Fibroblast of mammary gland (primary cell): ENCODE measurements around the gene FIP1L1.
"Not testable (repeated sequence)": the region's sequence is repeated elsewhere in the genome, so short reads cannot be mapped to it uniquely, and the experiment has no call there.

Experiments
- DNase-seq: peaks from one replicate; pipeline ENCODE4 v3.0.0-alpha.2; 2010; ENCODE audit warnings: low read depth
- H3K4me3 ChIP-seq: 2 replicates; pipeline ENCODE4 v1.5.1; 2011; ENCODE audit warnings: low read depth, mild to moderate bottlenecking, low read length, moderate library complexity; ENCODE audit not compliant: control insufficient read depth
- TF ChIP-seq, protein P1 (sequence below): conservative IDR thresholded peaks from 2 replicates; pipeline ENCODE4 v1.5.1; 2011; ENCODE audit warnings: low read depth, low read length, inconsistent platforms; ENCODE audit not compliant: control insufficient read depth, insufficient read depth

FIP1L1 gene

DNA sequence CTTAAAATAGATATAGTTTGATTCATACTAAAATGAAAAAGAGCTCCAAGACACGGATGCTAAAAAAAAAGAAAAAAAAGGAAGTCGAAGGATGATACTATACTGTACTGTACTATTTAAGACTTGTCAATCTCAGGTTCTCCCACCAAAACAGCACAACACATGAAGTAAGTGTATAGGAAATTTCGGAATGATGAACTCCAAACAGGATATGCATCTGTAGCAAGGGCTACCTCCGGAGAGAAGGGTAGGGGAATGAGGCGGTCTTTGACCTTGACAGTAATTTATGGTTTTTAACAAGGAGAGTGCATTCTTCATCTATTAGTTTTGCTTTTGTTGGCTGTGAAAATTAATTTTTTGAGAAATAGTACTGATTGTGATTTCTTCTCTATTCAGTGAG lies 541 bp upstream of the FIP1L1 start:
- DNase-seq: peak; percentile 20
- TF ChIP-seq, protein P1, sequence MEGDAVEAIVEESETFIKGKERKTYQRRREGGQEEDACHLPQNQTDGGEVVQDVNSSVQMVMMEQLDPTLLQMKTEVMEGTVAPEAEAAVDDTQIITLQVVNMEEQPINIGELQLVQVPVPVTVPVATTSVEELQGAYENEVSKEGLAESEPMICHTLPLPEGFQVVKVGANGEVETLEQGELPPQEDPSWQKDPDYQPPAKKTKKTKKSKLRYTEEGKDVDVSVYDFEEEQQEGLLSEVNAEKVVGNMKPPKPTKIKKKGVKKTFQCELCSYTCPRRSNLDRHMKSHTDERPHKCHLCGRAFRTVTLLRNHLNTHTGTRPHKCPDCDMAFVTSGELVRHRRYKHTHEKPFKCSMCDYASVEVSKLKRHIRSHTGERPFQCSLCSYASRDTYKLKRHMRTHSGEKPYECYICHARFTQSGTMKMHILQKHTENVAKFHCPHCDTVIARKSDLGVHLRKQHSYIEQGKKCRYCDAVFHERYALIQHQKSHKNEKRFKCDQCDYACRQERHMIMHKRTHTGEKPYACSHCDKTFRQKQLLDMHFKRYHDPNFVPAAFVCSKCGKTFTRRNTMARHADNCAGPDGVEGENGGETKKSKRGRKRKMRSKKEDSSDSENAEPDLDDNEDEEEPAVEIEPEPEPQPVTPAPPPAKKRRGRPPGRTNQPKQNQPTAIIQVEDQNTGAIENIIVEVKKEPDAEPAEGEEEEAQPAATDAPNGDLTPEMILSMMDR: no peak
- H3K4me3 ChIP-seq: peak overlapping the region; percentile 79

DNA sequence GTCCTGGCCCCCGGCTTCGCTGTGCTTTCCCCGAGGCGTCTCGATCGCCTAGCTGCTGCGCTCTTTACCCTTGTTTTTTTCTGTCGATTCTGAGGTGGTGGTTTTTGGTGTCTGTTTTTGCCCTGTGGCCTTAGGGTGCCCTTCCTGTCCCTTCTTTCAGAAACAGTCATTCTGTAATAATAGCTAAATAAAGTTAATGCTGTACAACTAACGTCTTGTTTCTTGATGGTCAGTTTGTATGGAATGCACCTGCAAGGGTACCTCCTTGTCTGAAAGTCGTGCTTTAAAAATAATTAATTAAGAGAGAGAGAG lies 686 bp downstream of the FIP1L1 start:
- H3K4me3 ChIP-seq: peak overlapping the region; percentile 79
- TF ChIP-seq, protein P1: no peak
- no peak for DNase-seq

DNA sequence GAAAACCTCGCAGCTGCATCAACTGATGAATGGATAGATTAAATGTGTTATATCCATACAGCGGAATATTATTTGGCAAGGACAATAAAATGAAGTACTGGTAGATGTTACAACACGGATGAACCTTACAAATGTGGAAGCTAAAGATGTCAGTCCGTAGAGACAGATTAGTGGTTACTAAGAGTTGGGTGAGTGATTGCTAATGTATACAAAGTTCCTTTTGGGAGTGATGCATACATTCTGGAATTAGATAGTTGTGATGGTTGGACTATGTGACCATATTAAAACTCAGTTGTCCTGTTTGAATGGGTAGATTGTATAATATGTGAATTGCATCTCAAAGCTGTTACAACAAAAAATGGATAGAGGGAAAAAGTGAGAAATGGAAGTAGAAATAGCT lies 2.8 kb downstream of the FIP1L1 start:
- H3K4me3 ChIP-seq: no peak overlapping the region
- peak; percentile 31 for DNase-seq
- TF ChIP-seq, protein P1: no peak

DNA sequence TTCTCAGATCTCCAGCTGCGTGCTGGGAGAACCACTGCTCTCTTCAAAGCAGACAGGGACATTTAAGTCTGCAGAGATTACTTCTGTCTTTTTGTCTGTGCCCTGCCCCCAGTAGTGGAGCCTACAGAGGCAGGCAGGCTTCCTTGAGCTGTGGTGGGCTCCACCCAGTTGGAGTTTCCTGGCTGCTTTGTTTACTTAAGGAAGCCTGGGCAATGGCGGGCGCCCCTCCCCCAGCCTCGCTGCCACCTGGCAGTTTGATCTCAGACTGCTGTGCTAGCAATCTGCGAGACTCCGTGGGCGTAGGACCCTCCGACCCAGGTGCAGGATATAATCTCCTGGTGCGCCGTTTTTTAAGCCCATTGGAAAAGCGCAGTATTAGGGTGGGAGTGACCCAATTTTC lies 32.0 kb downstream of the FIP1L1 start:
- not testable (repeated sequence) for DNase-seq, H3K4me3 ChIP-seq

DNA sequence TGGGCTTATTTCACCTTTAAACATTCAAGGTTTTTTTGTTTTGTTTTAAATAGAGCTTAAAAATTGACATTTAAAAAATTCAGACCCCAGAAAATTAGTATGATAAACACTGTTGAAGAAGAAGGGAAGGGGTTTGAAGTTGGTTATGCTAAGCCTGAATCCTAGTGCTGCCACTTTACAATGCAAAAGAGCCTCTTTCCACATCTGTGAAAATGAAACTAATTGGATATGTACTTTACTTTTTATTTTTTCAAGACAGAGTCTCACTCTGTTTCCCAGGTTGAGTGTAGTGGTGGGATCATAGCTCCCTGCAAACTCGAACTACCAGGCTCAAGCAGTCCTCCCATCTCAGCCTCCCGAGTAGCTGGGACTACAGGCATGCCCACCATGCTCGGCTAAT lies 41.8 kb downstream of the FIP1L1 start:
- TF ChIP-seq, protein P1: no peak
- H3K4me3 ChIP-seq: no peak overlapping the region
- no peak for DNase-seq

DNA sequence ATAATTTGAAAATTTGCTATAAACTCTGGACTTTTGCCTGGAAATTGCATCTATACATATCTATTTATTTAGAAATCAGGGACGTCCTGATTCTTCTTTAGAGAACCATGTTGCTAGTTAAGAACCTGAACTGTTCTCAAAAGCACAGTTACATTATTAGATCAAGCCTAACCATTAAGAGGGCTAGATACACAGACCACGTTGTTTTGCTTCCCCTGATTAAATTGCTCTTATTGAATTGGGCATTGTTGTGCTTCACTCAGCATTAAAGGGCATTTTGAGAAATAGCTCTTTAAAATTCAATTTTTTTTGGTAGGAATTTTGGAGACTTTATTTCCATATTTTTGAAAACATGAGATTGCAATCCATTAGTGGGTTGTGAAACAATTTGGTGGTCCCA lies 44.4 kb downstream of the FIP1L1 start:
- TF ChIP-seq, protein P1: no peak

DNA sequence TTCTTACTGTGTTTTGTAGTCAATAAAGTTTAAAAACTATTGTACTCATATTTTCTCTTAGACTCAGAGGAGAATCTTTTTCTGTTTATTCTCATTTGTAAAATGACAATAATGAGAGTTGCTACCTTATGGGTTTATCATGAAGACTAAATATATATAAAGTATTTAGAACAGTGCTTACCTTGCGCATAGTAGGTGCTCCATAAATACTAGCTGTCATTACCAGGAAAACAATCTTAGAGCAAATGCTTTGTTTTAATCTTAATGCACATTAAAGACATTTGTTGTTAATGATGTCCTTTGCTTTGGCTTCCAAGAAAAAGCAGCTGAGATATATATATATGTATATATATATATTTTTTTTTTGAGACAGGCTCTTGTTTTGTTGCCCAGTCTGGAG lies 44.9 kb downstream of the FIP1L1 start:
- TF ChIP-seq, protein P1: no peak
- no peak for DNase-seq
- H3K4me3 ChIP-seq: no peak overlapping the region

More for the DNA sequence above, 44.4 kb downstream of the FIP1L1 start:
- H3K4me3 ChIP-seq: no peak overlapping the region
- DNase-seq: no peak
